GM12878 (cell line): Measurements from ENCODE around the gene AIG1. TPM values are rescaled to one million over a fixed set of nuclear protein-coding genes. Genes with fewer than 3 reads are reported as not detected.

Experiments used
- ATAC-seq: fragments of 200-7000 bp; cut with Tn5 transposase; 3 replicates; pipeline ENCODE4 v1.9.1; 2020; ENCODE audit warnings: mild to moderate bottlenecking, moderate library complexity
- BruUV-seq: library from RNA; stranded (reverse); fragments of 400-500 nt; replicated peaks from 2 replicates; lab custom pipeline; 2021; lab: Mats Ljungman, UMichigan
- CTCF ChIA-PET: fragments of 300-600 bp; sonication (Branson Sonifier 250); formaldehyde crosslinking; extraction: SDS; loops from one replicate; lab custom pipeline; 2021; ENCODE audit warnings: inconsistent platforms; lab: Yijun Ruan, JAX
- POLR2A ChIA-PET: fragments of 350-600 bp; formaldehyde crosslinking; extraction: SDS; loops from one replicate; lab custom pipeline; 2021; ENCODE audit warnings: inconsistent platforms; lab: Charles Lee
- RAD21 ChIA-PET: fragments of 300-600 bp; sonication (Branson Sonifier 250); formaldehyde crosslinking; loops from one replicate; lab custom pipeline; 2023; ENCODE audit warnings: antibody characterized with exemption; ENCODE audit not compliant: unreplicated experiment; lab: Charles Lee
- SMC1A ChIA-PET: fragments of 300-600 bp; sonication (Branson Sonifier 250); formaldehyde crosslinking; loops from one replicate; lab custom pipeline; 2023; ENCODE audit not compliant: unreplicated experiment, uncharacterized antibody; lab: Charles Lee
- DNase-seq: peaks from one replicate; pipeline ENCODE4 v3.0.0-alpha.2; 2011; ENCODE audit warnings: low read depth, low spot score
- FAIRE-seq: peaks from 3 replicates; lab custom pipeline; 2011; peaks lifted over from hg19 to GRCh38; lab: Jason Lieb, UNC
- H2AFZ ChIP-seq: 2 replicates; pipeline ENCODE4 v1.6.0; 2011; ENCODE audit warnings: low read depth, low read length, control low read depth; ENCODE audit not compliant: control insufficient read depth
- H3K27ac ChIP-seq: 2 replicates; pipeline ENCODE4 v1.5.1; 2011; ENCODE audit warnings: control low read depth; ENCODE audit not compliant: control insufficient read depth, insufficient read depth
- H3K27me3 ChIP-seq, 2 experiments: replicated peaks in 1 of 2; 2 replicates each; pipeline versions ENCODE4 v1.6.0 to v1.6.1; 2011; ENCODE audit warnings: low read length in 1 of 2; ENCODE audit not compliant: control insufficient read depth in 2 of 2, insufficient read depth in 2 of 2
- H3K36me3 ChIP-seq, 2 experiments: 2 replicates each; pipeline ENCODE4 v1.5.1; 2011; ENCODE audit warnings: low read length in 1 of 2; ENCODE audit not compliant: control insufficient read depth in 2 of 2, insufficient read depth in 2 of 2
- H3K4me1 ChIP-seq: 2 replicates; pipeline ENCODE4 v1.6.1; 2011; ENCODE audit warnings: mild to moderate bottlenecking, low read length, moderate library complexity, mixed read lengths; ENCODE audit not compliant: control insufficient read depth, insufficient read depth
- H3K4me2 ChIP-seq: 2 replicates; pipeline ENCODE4 v1.6.0; 2011; ENCODE audit warnings: control low read depth; ENCODE audit not compliant: control insufficient read depth, insufficient read depth
- H3K4me3 ChIP-seq: fragments of 200-600 bp; sonication (generic); 2 replicates; pipeline ENCODE4 v1.5.1; 2016
- H3K79me2 ChIP-seq: 2 replicates; pipeline ENCODE4 v1.6.0; 2011; ENCODE audit warnings: low read length; ENCODE audit not compliant: control insufficient read depth, insufficient read depth
- H3K9ac ChIP-seq: 2 replicates; pipeline ENCODE4 v1.8.0; 2011; ENCODE audit warnings: low read length, control low read depth, mixed read lengths; ENCODE audit not compliant: control insufficient read depth, insufficient read depth
- H3K9me3 ChIP-seq: replicated peaks from 3 replicates; pipeline ENCODE4 v1.5.1; 2011; ENCODE audit warnings: mild to moderate bottlenecking, low read length; ENCODE audit not compliant: control insufficient read depth, insufficient read depth
- H4K20me1 ChIP-seq: 2 replicates; pipeline ENCODE4 v1.6.0; 2011; ENCODE audit not compliant: control insufficient read depth, insufficient read depth
- BCL3 ChIP-seq: IDR thresholded peaks from 2 replicates; pipeline ENCODE4 v1.6.1; 2011; ENCODE audit warnings: borderline replicate concordance, low read depth, mild to moderate bottlenecking, moderate library complexity, low read length; ENCODE audit not compliant: insufficient read depth, poor library complexity, severe bottlenecking
- CBX5 ChIP-seq: sonication (generic); IDR thresholded peaks from 2 replicates; pipeline ENCODE4 v1.6.1; 2016; ENCODE audit warnings: low read depth, moderate library complexity, mild to moderate bottlenecking, inconsistent platforms
- E4F1 ChIP-seq: fragments of 450-650 bp; IDR thresholded peaks from 2 replicates; pipeline ENCODE4 v1.6.1; 2018; ENCODE audit warnings: borderline replicate concordance, mild to moderate bottlenecking; ENCODE audit not compliant: partially characterized antibody
- EED ChIP-seq: sonication (generic); IDR thresholded peaks from 2 replicates; pipeline ENCODE4 v1.6.1; 2016; ENCODE audit warnings: antibody characterized with exemption, low read depth
- GATAD2B ChIP-seq: fragments of 450-650 bp; conservative IDR thresholded peaks from 2 replicates; pipeline ENCODE4 v1.6.1; 2017; ENCODE audit warnings: low read depth, mild to moderate bottlenecking, moderate library complexity
- JUND ChIP-seq: IDR thresholded peaks from 2 replicates; pipeline ENCODE4 v1.6.1; 2012; ENCODE audit warnings: low read depth, mild to moderate bottlenecking, low read length, improper control_type of control experiment, moderate library complexity
- MTA2 ChIP-seq: fragments of 450-650 bp; IDR thresholded peaks from 2 replicates; pipeline ENCODE4 v1.6.1; 2016; ENCODE audit warnings: low read depth, mild to moderate bottlenecking, moderate library complexity
- NR2C1 ChIP-seq: fragments of 450-650 bp; IDR thresholded peaks from 2 replicates; pipeline ENCODE4 v1.6.1; 2017; ENCODE audit warnings: antibody characterized with exemption, mild to moderate bottlenecking, moderate library complexity
- POLR2A ChIP-seq: IDR thresholded peaks from 2 replicates; pipeline ENCODE4 v1.6.1; 2011; ENCODE audit warnings: low read depth, mild to moderate bottlenecking, low read length
- RAD51 ChIP-seq: fragments of 450-650 bp; IDR thresholded peaks from 2 replicates; pipeline ENCODE4 v1.6.1; 2016; ENCODE audit warnings: moderate library complexity, mild to moderate bottlenecking, inconsistent platforms
- SMAD5 ChIP-seq: IDR thresholded peaks from 2 replicates; pipeline ENCODE4 v1.6.1; 2016; ENCODE audit warnings: antibody characterized with exemption, low read depth
- SP1 ChIP-seq: IDR thresholded peaks from one replicate; pipeline ENCODE4 v1.6.1; 2011; ENCODE audit warnings: low read depth, low read length
- TCF12 ChIP-seq: IDR thresholded peaks from 2 replicates; pipeline ENCODE4 v1.6.1; 2011; ENCODE audit warnings: low read depth, mild to moderate bottlenecking, low read length
- USF1 ChIP-seq: IDR thresholded peaks from 2 replicates; pipeline ENCODE4 v1.6.1; 2011; ENCODE audit warnings: borderline replicate concordance, low read depth, mild to moderate bottlenecking, moderate library complexity, mixed read lengths, low read length; ENCODE audit not compliant: insufficient read depth; ENCODE audit errors: extremely low read length
- YBX1 ChIP-seq: fragments of 450-650 bp; IDR thresholded peaks from 2 replicates; pipeline ENCODE4 v1.6.1; 2016; ENCODE audit warnings: antibody characterized with exemption
- WGBS: methylation state at CpG from one replicate; pipeline ENCODE4 v1.1.6; 2016; ENCODE audit warnings: low lambda C conversion rate; ENCODE audit not compliant: insufficient replicate concordance, insufficient coverage; ENCODE audit errors: missing lambda C conversion rate; 5-methylcytosine and 5-hydroxymethylcytosine counted together
- in situ Hi-C: fragments of 300-500 bp; cut with MboI; formaldehyde crosslinking; loops from 9 replicates; pipeline ENCODE4 v1.14.3; 2018; ENCODE audit warnings: mixed read lengths
- intact Hi-C: fragments of 100-400 bp; cut with micrococcal nuclease; formaldehyde crosslinking; loops from one replicate; pipeline ENCODE4 v1.14.2; 2022; ENCODE audit not compliant: unreplicated experiment
- polyA plus RNA-seq, 11 experiments: library from polyadenylated mRNA; depleted of rRNA in 4 of 11; unstranded in 6 of 11; stranded (reverse) in 5 of 11; fragments of >200 nt; fragmentation: Nextera tagmentation in 4 of 11; fragmentation: Illumina TruSeq in 1 of 11; extraction: Ambion mirVana in 4 of 11; extraction: Trizol in 1 of 11; gene quantifications; 1 replicate in 1 of 11; 2 replicates in 10 of 11; pipeline versions ENCODE4 v1.2.1 to v1.2.3, GENCODE V29; 2011 to 2016; ENCODE audit warnings: inconsistent platforms in 2 of 11, missing spikeins in 2 of 11, low read depth in 1 of 11
- total RNA-seq, 4 experiments: library from RNA; depleted of rRNA in 3 of 4; stranded (reverse); fragments of >200 nt in 3 of 4; fragmentation: Illumina TruSeq in 1 of 4; extraction: Trizol in 1 of 4; gene quantifications; 2 replicates each; pipeline versions ENCODE4 v1.2.1 to v1.2.3, GENCODE V29; 2013 to 2021
- TF ChIP-seq, protein P1 (sequence below): fragments of 150-350 bp; IDR thresholded peaks from 2 replicates; pipeline ENCODE4 v1.6.1; 2016; ENCODE audit warnings: low read depth, low read length
- TF ChIP-seq, protein P2 (sequence below): fragments of 450-650 bp; IDR thresholded peaks from 2 replicates; pipeline ENCODE4 v1.6.1; 2014; ENCODE audit warnings: mild to moderate bottlenecking

The AIG1 gene
- total and polyA plus RNA-seq, 10 of the 15 experiments (the other 5 are each of a cell fraction or from before 2014, with no cell fraction given), result 27.0 to 74.5 (median 36.4) TPM

- H3K9me3 ChIP-seq, result no peaks in the 10 kb centered on the region; the same call in 2 of the 3 replicates
- no peak overlapping the region for H3K9ac ChIP-seq
- H3K4me3 ChIP-seq, result no peak overlapping the region
- no peaks in the 10 kb centered on the region for H3K36me3 ChIP-seq
- H3K27me3 ChIP-seq, result no peaks in the 10 kb centered on the region
- H3K27ac ChIP-seq, result no peak overlapping the region
- ChIA-PET RAD21 (no interaction called here), POLR2A (no interaction called here), SMC1A (no interaction called here), CTCF (no interaction called here)
- DNase-seq, result peak; percentile 56
- WGBS, result 3% methylated on average over 2 of the region's 2 CpGs
- peak overlapping the region; percentile 44 for H3K4me2 ChIP-seq
- H2AFZ ChIP-seq, result no peak overlapping the region
- no peaks in the 10 kb centered on the region for H4K20me1 ChIP-seq
- peaks cover 14% of the 10 kb centered on the region for H3K4me1 ChIP-seq
- peak; percentile 56 for FAIRE-seq
- no TSS peak for BruUV-seq
- intact Hi-C loops (no loop called here), in situ Hi-C loops (no loop called here)
- peak; percentile 98 for ATAC-seq
- no peaks in the 10 kb centered on the region for H3K79me2 ChIP-seq
- no peak for TF ChIP-seq POLR2A
- TF ChIP-seq TCF12, result no peak
- no peak for TF ChIP-seq RAD51
- no peak for TF ChIP-seq SMAD5
- TF ChIP-seq JUND, result no peak
- peak; percentile 56 for TF ChIP-seq BCL3
- no peak for TF ChIP-seq YBX1
- TF ChIP-seq MTA2, result peak; percentile 44; the same call in 1 of the 2 replicates
- TF ChIP-seq USF1, result no peak
- TF ChIP-seq E4F1, result no peak
- TF ChIP-seq, protein P1, sequence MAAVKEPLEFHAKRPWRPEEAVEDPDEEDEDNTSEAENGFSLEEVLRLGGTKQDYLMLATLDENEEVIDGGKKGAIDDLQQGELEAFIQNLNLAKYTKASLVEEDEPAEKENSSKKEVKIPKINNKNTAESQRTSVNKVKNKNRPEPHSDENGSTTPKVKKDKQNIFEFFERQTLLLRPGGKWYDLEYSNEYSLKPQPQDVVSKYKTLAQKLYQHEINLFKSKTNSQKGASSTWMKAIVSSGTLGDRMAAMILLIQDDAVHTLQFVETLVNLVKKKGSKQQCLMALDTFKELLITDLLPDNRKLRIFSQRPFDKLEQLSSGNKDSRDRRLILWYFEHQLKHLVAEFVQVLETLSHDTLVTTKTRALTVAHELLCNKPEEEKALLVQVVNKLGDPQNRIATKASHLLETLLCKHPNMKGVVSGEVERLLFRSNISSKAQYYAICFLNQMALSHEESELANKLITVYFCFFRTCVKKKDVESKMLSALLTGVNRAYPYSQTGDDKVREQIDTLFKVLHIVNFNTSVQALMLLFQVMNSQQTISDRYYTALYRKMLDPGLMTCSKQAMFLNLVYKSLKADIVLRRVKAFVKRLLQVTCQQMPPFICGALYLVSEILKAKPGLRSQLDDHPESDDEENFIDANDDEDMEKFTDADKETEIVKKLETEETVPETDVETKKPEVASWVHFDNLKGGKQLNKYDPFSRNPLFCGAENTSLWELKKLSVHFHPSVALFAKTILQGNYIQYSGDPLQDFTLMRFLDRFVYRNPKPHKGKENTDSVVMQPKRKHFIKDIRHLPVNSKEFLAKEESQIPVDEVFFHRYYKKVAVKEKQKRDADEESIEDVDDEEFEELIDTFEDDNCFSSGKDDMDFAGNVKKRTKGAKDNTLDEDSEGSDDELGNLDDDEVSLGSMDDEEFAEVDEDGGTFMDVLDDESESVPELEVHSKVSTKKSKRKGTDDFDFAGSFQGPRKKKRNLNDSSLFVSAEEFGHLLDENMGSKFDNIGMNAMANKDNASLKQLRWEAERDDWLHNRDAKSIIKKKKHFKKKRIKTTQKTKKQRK, result no peak
- peak; percentile 93 for TF ChIP-seq EED
- TF ChIP-seq CBX5, result 0 out of 2 replicates have a peak, but pooled peaks have one; percentile 33
- TF ChIP-seq SP1, result peak; percentile 39
- TF ChIP-seq GATAD2B, result no peak
- TF ChIP-seq NR2C1, result no peak
- TF ChIP-seq, protein P2, sequence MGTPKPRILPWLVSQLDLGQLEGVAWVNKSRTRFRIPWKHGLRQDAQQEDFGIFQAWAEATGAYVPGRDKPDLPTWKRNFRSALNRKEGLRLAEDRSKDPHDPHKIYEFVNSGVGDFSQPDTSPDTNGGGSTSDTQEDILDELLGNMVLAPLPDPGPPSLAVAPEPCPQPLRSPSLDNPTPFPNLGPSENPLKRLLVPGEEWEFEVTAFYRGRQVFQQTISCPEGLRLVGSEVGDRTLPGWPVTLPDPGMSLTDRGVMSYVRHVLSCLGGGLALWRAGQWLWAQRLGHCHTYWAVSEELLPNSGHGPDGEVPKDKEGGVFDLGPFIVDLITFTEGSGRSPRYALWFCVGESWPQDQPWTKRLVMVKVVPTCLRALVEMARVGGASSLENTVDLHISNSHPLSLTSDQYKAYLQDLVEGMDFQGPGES, result no peak
Observed at GRCh38 chr6:143368426-143368825, 307.7 kb downstream of the AIG1 start.
